NCI-H2029 (cell line): Measurements from ENCODE around the gene MSI2.

Experiments used
- DNase-seq: peaks from one replicate; lab custom pipeline; 2025; lab: John Stamatoyannopoulos, UW

MSI2 gene

DNA sequence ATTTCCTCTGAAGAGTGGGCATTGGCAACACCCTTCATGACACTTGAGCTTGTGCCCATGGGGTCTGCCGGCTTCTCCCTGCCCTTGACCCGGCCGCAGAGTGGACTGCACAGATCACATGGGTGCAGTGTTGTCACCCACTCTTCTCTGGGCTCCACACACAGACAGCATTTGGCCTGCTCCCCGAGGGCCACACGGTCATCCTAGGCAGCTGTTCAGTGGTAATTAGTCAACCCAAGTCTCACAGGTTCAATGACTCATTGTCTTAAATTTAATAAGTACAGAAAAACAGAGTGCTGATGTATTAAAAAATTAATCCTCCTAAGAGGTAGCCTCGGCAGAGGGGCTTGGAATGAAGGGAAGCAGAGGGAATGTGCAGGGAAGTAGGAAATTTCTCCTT lies 204.8 kb downstream of the MSI2 start:
- no peak for DNase-seq

GRCh38 chr17:57462007-57462579 lies 205.8 kb downstream of the MSI2 start:
- DNase-seq, result no peak

DNA sequence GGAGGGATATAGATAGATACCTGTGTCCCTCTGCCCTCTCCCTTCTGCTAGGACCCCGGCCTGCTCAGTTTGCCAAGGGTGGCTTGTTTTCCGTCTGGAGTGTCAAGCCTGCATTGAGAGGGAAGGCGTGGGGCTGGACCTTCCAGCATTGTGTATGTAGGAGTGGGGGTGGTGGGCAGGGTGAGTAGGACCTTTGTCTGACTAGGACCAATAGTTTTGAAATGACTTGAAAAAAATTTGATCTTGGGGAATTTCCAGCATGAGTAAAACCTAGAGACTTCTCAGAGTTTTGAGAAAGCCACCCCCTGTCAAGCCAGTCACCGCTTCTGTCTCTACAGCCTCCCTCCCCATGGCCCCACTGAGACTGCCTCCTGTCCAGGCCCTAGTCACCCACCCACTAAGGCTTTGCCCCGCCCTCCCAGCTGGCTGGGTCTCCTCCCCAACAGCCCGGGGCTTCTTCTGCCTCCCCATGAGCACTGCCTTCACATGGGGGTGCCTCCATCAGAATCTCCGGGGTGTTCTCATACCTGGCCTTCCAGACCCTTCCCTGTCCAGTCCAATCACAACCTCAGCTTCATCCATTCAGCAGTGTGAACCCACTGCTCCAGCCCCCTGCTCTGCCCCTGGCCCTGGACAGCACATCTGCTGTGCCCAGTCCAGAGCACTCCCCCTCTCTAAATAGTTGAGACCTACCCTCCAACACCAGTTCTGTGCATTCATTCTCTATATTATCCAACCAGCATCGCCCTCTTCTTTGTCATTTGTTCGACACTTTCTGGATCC lies 207.0 kb downstream of the MSI2 start:
- no peak for DNase-seq

GRCh38 chr17:57464191-57464864 lies 208.0 kb downstream of the MSI2 start:
- no peak for DNase-seq

DNA sequence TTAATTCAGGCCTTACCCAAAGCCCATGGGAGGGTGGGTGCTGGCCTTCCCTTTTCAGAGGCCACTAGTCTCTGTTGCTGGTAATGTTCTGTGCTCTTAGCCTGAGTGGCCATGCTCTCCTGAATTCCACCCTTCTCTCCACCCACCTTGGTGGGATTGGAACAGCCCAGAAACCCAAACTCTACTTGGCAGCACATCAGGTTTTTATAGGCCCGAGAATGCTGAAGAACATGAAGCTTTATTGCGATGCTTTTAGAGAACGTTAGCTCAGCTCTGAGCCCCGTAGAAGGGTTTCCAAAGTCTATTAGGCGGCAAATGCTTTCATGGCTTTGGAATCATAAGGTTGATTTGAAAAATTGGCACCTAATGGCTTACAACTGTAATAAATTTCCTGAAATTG lies 209.3 kb downstream of the MSI2 start:
- DNase-seq, result no peak

DNA sequence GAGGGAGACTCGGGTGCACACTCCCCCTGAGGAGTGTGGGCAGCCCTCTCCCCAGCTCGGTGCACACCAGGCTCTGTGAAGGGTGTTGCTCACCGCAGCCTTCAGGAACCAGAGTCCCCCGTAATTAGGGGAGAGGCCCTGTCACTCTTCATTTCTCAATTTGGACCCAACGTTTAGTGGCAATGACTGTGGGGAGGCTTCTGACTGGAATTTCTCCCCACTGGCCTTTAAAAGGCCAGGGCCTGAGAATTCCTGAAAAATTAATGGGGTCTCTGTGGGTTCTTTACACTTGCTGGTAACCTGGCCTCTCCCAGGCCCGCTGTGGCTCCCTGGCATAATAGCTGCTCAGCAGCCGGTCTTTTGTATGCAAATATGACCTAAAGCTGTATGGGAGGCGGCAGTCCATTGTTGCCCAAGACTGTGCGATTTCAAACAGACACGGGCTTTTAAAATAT lies 209.7 kb downstream of the MSI2 start:
- DNase-seq, result no peak

- DNase-seq, result no peak
These were observed 210.2 kb downstream of the MSI2 start for GRCh38 chr17:57466521-57466920.

- DNase-seq, result no peak
These were observed 210.9 kb downstream of the MSI2 start for GRCh38 chr17:57467226-57467625.

- no peak for DNase-seq
These were observed 211.5 kb downstream of the MSI2 start for GRCh38 chr17:57467801-57468200.

- DNase-seq, result no peak
These were observed 212.8 kb downstream of the MSI2 start for GRCh38 chr17:57468932-57469775.

GRCh38 chr17:57470906-57471305 lies 214.6 kb downstream of the MSI2 start:
- no peak for DNase-seq

DNA sequence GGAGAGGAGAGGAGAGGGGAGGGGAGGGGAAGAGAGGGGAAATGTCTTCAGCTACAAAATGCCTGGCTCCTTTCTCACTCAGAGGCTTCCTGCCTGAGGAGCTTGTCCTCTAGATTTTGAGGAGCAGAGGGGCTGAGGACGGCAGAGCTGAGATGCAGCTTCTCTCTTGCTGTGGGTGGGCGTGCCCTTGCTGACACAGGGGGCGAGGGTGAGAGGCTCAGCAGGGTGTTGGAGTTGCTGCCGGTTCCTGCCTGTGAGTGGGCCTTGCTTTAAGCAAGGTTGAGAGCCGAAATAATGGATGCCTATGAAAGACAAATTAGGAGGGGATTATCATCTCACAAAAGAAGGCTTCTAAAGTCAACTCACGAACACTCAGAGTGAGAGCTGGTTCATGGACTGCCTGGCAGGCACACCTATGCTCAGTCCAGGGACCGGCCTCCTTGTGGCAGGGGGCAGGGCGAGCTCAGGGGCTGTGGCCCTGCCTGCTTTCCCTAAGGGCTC lies 215.6 kb downstream of the MSI2 start:
- DNase-seq, result no peak

DNA sequence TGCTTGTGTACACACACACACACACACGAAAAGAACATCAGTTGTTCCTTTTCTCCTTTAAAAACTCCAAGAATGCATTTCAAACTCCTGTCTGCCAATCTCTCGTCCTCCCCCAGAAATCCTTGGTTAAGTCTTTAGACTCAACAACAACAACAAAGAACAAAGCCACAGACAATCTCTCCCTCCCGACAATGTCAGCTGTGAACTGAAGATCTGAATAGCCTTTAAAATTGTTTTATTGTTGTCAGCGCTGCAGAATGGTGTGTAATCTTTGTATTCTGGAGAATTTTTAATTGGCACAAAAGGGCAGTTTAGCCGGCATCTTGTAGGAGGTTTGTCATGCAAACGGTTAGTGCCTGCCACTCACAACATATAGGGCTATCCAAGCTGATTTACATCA lies 219.5 kb downstream of the MSI2 start:
- no peak for DNase-seq

- no peak for DNase-seq
These were observed 221.4 kb downstream of the MSI2 start for GRCh38 chr17:57477522-57478362.

- no peak for DNase-seq
These were observed 222.3 kb downstream of the MSI2 start for GRCh38 chr17:57478478-57479250.

DNA sequence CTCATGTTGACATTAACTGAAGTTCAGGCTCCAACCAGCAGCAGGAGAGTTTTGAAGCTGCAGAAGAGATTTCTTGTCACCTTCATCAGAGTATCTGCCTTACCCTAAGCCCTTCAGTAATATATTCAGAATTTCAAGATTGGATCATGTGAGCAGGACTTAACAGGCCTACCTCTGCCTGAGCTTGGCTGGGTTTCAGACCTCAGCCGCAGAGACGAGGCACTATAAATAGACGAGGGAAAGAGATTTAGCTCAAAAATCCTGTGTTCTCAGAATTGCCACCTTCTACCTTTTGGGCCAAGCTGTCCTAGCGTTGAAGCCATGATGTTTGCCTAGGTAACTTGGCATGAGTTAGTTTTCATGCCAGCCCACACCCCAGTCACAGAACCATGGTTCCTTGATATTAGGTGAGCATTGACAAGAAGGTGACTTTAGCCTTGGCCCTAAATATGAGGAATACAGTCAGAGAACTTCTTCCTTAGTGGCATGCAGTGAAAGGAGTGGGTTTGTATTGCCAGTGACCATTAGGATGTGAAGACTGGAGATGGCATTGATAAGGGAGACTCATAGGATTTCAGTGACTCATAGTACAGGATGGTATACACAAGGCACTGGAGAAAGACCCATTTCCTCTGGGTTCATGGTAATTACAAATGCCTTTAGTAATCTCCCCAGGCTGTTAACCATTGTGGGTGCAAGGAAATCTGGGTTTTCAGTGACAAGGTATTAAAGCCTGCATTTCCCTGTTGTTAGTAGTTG lies 224.3 kb downstream of the MSI2 start:
- DNase-seq, result no peak

GRCh38 chr17:57481910-57482391 lies 225.6 kb downstream of the MSI2 start:
- no peak for DNase-seq

- no peak for DNase-seq
These were observed 226.3 kb downstream of the MSI2 start for GRCh38 chr17:57482657-57483056.

- no peak for DNase-seq
These were observed 227.9 kb downstream of the MSI2 start for GRCh38 chr17:57484081-57484666.
